Activated T-helper 1 cell treated with Interleukin-2 at 50 U/mL for 16 hours (primary cell): ENCODE measurements around the gene ATP6V1G2.
A peak's percentile ranks its signal among the peaks of the same experiment; 100 is the strongest.

Experiments
- DNase-seq: peaks from one replicate; pipeline ENCODE4 v3.0.0-alpha.2; 2020; ENCODE audit warnings: low read depth

The ATP6V1G2 gene

DNA sequence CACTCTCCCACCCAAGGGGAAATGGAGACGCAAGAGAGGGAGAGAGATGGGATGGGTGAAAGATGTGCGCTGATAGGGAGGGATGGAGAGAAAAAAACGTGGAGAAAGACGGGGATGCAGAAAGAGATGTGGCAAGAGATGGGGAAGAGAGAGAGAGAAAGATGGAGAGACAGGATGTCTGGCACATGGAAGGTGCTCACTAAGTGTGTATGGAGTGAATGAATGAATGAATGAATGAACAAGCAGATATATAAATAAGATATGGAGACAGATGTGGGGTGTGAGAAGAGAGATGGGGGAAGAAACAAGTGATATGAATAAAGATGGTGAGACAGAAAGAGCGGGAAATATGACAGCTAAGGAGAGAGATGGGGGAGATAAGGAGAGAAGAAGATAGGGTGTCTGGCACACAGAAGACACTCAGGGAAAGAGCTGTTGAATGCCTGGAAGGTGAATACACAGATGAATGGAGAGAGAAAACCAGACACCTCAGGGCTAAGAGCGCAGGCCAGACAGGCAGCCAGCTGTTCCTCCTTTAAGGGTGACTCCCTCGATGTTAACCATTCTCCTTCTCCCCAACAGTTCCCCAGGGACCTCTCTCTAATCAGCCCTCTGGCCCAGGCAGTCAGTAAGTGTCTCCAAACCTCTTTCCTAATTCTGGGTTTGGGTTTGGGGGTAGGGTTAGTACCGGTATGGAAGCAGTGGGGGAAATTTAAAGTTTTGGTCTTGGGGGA is 29.7 kb upstream of the ATP6V1G2 start:
- DNase-seq = no peak

DNA sequence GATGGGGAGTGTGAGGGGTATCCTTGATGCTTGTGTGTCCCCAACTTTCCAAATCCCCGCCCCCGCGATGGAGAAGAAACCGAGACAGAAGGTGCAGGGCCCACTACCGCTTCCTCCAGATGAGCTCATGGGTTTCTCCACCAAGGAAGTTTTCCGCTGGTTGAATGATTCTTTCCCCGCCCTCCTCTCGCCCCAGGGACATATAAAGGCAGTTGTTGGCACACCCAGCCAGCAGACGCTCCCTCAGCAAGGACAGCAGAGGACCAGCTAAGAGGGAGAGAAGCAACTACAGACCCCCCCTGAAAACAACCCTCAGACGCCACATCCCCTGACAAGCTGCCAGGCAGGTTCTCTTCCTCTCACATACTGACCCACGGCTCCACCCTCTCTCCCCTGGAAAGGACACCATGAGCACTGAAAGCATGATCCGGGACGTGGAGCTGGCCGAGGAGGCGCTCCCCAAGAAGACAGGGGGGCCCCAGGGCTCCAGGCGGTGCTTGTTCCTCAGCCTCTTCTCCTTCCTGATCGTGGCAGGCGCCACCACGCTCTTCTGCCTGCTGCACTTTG is 29.0 kb upstream of the ATP6V1G2 start, which contains the start of gene TNF:
Gene TNF, plus strand, starts transcription at position 231 of the 567 bp plus-strand sequence. Its CDS starts 177 bp downstream, at position 408.
- peak; percentile 70 for DNase-seq

DNA sequence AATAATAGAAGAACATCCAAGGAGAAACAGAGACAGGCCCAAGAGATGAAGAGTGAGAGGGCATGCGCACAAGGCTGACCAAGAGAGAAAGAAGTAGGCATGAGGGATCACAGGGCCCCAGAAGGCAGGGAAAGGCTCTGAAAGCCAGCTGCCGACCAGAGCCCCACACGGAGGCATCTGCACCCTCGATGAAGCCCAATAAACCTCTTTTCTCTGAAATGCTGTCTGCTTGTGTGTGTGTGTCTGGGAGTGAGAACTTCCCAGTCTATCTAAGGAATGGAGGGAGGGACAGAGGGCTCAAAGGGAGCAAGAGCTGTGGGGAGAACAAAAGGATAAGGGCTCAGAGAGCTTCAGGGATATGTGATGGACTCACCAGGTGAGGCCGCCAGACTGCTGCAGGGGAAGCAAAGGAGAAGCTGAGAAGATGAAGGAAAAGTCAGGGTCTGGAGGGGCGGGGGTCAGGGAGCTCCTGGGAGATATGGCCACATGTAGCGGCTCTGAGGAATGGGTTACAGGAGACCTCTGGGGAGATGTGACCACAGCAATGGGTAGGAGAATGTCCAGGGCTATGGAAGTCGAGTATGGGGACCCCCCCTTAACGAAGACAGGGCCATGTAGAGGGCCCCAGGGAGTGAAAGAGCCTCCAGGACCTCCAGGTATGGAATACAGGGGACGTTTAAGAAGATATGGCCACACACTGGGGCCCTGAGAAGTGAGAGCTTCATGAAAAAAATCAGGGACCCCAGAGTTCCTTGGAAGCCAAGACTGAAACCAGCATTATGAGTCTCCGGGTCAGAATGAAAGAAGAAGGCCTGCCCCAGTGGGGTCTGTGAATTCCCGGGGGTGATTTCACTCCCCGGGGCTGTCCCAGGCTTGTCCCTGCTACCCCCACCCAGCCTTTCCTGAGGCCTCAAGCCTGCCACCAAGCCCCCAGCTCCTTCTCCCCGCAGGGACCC is 28.0 kb upstream of the ATP6V1G2 start:
- no peak for DNase-seq

DNA sequence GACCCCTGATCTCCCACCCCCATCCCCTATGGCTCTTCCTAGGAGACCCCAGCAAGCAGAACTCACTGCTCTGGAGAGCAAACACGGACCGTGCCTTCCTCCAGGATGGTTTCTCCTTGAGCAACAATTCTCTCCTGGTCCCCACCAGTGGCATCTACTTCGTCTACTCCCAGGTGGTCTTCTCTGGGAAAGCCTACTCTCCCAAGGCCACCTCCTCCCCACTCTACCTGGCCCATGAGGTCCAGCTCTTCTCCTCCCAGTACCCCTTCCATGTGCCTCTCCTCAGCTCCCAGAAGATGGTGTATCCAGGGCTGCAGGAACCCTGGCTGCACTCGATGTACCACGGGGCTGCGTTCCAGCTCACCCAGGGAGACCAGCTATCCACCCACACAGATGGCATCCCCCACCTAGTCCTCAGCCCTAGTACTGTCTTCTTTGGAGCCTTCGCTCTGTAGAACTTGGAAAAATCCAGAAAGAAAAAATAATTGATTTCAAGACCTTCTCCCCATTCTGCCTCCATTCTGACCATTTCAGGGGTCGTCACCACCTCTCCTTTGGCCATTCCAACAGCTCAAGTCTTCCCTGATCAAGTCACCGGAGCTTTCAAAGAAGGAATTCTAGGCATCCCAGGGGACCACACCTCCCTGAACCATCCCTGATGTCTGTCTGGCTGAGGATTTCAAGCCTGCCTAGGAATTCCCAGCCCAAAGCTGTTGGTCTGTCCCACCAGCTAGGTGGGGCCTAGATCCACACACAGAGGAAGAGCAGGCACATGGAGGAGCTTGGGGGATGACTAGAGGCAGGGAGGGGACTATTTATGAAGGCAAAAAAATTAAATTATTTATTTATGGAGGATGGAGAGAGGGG is 27.1 kb upstream of the ATP6V1G2 start:
- DNase-seq = no peak

DNA sequence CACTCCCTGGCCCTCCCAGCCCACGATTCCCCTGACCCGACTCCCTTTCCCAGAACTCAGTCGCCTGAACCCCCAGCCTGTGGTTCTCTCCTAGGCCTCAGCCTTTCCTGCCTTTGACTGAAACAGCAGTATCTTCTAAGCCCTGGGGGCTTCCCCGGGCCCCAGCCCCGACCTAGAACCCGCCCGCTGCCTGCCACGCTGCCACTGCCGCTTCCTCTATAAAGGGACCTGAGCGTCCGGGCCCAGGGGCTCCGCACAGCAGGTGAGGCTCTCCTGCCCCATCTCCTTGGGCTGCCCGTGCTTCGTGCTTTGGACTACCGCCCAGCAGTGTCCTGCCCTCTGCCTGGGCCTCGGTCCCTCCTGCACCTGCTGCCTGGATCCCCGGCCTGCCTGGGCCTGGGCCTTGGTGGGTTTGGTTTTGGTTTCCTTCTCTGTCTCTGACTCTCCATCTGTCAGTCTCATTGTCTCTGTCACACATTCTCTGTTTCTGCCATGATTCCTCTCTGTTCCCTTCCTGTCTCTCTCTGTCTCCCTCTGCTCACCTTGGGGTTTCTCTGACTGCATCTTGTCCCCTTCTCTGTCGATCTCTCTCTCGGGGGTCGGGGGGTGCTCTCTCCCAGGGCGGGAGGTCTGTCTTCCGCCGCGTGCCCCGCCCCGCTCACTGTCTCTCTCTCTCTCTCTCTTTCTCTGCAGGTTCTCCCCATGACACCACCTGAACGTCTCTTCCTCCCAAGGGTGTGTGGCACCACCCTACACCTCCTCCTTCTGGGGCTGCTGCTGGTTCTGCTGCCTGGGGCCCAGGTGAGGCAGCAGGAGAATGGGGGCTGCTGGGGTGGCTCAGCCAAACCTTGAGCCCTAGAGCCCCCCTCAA is 25.9 kb upstream of the ATP6V1G2 start, which contains the start of gene LTA:
Gene LTA, plus strand, starts transcription at position 249 of the 871 bp plus-strand sequence. Its CDS starts 454 bp downstream, at position 703.
- peak; percentile 63 for DNase-seq

DNA sequence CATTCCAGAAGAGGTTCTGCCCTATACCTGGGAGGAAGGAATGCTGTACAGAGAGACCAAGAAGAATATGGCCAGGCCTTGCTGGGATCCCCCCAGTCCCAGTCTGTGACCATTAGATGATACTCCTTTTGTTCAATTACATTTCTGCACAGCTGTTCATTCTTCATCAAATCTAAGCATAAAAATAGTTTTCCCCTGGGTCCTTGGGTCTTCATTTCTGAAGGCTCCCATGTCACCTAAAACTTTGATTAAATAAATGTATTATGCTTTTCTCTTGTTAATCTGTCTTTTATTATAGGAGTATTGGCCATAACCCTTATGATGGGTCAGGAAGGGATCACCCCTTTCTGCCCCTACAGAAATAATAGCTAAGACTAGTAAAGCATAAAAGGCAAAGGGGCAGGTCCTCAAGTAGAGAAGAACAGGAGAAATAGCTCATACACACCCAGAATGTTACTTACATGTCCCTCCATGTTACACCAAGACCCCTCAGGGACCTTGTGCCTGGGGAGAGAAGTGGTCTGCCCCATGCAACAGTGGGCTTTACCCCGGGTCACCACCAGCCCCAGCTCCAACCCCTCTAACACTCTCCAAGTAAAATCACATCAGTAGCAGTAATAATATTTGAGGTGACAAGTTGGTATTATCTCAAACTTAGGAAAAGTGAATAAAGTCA is 23.6 kb upstream of the ATP6V1G2 start:
- DNase-seq = no peak

DNA sequence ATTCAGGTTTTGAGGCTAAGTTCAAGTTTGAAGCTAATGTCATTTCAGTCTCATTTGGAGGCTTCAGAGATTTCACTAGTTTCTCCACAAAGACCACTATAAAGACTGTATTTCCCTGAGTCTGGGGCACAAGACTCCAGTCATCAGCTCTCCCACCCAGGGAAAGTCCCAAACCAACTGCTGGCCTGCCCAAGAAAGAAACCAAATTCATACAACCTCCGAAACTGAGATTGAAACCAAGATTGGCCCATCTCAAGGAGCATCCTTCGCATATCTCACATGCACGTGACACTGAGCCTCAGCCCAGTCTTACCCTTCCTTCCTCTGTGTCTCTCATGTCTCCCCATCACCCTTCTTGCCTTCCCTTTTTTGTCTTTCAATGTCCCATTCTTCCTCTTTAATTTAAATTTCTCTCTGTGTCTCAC is 22.1 kb upstream of the ATP6V1G2 start:
- DNase-seq = no peak

DNA sequence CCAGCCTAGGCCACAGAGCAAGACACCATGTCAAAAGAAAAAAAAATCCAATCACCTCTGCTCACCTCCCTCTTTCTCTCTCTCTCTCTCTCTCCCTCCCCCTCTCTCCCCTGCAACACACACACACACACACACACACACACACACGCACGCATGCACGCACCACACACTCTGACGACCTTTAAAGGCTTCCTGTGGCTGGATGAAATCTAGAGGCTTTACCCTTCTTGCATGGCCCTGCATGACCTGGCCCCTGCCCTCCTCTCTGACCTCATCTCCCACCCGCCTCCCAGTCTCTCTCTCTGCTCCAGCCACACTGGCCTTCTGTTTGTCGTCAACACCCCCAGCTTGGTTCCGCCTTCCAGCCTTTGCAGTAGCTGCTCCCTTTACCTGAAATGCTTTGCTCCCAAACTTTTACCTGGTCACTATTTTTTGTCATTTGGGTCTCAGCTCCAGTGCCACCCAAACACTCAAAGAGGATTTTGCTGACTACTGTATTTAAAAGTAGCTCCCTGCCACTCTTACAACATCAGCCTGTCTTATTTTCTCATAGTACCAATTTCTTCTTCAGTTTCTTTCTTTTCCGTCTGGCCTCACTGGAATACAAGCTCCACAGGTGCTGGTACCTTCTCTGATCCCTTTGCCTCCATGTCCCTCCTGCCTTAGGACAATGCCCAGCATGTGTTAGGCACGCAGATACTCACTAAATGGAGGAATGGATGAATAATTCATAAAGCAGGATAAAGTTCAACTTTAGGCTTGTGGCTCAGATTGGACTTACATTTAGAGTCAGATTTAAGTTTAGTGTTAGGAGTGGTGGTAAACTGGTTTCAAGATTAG is 21.3 kb upstream of the ATP6V1G2 start:
- DNase-seq = no peak

DNA sequence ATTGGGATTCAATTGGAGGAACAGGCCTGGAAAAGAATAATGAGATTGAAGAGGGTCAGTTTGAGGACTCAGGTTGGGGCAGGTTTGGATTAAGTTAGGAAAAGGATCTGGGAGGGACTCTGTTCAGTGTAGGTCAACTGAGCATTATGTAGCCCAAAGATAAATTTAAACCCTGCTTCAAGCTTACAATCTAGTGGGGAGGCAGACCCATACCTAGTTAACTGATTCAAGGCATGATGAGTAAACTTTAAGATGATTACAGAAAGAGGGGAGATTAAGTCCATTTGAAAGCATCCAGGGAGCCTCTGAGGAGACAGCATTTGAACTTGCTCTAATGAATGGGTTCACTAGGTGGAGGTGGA is 14.3 kb upstream of the ATP6V1G2 start:
- DNase-seq = no peak

DNA sequence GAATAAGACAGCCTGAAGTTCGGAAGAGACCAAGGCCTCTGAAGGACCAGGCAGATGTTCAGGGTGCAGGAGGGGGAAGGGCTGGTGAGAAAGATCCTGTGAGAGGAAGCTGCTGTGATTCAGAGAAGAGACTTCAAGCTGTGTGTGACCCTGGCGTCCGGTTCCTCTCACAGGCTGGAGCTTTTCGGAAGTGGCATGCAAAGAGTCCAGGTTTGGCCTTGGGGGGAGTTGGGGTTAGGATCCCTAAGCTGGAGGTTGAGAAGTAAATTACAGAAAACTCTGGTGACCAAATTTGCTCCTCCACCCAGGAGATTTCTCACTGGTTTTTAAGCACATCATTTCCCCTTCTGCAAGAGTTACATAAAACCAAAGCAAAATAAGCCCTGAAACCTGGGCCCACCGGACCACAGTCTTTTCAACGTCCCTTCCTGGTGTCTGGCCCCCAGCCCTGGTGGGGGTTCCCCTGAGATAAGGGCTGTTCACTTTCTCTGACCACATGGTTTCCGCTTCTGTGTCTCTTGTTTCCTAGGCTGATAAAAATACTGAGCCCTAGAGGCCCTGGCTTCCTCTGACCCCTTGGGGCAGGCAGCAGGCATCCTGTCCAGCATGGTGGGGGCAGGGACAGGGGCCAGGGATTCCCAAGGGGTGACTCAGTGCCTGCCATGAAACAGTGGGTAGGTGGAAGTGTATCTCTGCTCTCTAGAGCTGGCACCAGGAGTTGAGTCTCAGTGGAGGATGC is 13.7 kb upstream of the ATP6V1G2 start:
- DNase-seq = no peak

DNA sequence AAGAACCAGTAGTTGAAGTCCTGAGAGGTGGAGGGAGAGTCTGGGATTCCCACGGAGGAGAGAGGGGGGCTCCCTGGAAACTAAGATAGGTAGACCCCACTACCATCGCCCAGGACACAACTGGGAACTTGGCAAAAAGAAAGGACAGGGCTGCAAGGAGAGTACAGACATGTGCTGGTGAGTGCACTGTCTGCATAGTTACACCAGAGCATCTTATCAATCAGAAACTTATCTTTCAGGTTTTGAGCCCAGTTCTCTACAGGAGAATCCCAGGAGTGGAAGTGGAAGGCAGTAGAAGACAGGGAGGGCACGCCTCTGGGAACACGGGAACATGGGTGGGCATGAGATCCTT is 13.2 kb upstream of the ATP6V1G2 start:
- no peak for DNase-seq

DNA sequence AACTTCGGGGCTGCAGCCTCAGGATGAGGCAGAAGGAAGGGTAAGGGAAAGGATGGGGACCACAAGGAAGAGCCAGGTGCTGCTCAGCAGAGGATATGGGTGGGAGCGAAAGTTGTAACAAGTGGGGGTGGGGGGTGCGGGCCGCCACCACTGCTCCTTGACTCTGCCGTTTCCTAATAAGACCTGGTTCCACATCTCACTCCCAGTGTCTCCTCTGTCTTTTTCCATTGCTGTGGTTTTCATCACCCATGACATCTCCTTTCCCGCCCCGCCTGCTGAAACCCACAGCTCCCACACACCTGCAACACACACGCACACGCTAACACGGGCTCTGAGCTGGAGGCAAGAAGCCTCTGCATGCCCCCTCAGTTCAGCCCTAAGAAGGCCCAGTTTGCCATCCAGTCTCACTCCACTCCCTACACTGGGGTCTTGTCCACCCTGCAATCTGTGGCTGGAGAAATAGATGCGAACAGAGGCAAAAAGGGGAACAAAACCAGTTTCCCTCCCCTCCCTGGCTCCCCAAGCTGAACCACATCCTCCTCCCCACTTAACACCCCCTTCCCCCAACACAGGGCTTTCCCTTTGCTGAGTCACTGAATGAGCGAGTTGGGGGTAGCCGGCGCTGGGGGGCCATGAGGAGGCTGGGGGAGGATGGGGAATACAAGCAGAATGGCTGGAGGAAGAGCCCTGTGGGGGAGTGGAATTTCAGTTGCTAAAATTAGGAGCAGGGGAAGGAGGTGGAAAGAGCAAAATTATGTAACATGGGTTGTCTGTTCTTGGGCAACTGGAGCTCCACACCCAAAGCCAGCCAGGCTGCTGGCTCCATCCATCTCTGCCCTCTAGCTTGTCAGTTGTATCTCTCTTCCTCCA is 12.5 kb upstream of the ATP6V1G2 start:
- peak; percentile 50 for DNase-seq

DNA sequence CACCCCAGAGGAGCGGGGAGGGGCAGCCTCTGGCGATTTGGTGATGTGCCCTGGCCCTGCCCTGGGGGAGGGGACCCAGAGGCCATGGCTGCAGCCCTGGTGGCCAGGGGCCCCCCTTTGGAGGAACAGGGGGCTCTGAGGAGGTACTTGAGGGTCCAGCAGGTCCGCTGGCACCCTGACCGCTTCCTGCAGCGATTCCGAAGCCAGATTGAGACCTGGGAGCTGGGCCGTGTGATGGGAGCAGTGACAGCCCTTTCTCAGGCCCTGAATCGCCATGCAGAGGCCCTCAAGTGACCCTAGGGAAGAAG is 11.9 kb upstream of the ATP6V1G2 start:
- no peak for DNase-seq

DNA sequence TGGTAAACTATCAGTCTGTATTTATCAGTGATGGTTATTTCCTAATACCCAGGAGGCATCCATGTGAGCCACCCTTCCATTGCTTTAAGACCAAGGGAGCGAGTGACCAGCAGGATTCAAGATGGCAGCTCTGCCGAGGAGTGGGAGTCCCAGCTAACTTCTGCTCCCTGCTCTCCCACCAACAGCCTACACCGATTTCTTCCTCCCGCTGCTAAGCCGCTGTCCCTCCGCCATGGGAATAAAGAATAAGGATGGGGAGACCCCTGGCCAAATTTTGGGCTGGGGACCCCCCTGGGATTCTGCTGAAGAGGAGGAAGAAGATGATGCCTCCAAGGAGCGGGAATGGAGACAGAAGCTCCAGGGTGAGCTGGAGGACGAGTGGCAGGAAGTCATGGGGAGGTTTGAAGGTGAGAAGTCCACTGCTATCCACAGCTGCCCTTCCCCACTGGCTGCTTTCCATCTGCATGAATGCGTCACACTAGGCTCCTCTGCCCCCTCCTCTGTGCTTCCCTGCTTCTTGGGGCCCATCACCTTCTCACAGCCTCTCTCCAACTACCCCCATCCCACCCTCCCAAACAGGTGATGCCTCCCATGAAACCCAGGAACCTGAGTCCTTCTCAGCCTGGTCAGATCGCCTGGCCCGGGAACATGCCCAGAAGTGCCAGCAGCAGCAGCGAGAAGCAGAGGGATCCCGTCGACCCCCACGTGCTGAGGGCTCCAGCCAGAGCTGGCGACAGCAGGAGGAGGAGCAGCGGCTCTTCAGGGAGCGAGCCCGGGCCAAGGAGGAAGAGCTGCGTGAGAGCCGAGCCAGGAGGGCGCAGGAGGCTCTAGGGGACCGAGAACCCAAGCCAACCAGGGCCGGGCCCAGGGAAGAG is 11.3 kb upstream of the ATP6V1G2 start:
- DNase-seq = no peak

DNA sequence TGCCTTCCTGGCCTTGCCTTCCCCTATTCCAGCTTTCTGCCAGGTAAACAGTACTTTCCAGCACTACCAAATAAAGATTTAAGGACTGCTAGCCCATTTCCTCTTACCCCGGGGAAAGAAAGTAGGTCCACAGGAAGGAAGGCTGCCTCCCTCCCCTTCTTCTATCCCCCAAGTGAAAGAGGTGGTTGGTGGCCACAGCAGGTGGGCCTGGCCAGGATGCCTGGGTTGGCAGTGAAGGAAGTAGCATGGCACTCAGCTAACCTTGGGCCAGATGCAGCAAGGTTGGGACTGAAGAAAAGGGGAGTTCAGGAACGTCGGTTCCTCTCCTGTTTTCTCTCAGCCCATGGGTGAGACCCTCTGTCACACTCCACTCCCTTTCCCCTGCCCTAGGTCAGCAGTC is 9.9 kb upstream of the ATP6V1G2 start:
- no peak for DNase-seq

DNA sequence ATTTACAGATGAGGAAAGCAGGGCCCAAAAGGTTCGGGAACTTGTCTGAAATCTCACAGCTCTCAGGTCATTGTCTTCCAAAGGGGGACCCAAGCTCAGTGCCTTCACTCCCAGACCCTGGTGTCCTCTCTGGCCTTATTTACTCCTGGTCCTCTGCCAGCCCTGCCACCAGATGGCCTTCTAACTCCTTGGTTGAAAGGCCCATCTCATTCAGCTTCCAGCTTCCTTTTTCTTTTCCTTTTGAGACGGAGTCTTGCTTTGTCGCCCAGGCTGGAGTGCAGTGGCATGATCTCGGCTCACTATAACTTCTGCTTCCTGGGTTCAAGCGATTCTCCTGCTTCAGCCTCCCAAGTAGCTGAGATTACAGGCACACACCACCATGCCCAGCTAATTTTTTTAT is 5.0 kb upstream of the ATP6V1G2 start:
- peak; percentile 45 for DNase-seq

DNA sequence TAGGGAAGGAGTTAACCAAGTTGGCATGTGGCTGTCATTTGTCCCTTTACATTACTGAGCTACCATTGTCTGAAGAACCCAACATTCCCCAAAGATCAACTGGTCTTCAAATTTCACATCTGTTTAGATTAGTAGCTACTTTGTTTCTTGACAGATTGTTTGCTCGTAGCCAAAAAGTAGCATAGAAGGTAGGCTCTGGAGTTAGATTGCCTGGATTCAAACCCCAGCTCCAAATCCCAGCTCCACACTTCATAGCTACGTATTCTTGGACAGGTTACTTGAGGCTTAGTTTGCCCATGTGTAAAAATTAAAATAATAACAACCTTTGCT is 2.1 kb upstream of the ATP6V1G2 start:
- DNase-seq = no peak
